ENCODE measurements around the gene SGCD.

Gene SGCD

DNA sequence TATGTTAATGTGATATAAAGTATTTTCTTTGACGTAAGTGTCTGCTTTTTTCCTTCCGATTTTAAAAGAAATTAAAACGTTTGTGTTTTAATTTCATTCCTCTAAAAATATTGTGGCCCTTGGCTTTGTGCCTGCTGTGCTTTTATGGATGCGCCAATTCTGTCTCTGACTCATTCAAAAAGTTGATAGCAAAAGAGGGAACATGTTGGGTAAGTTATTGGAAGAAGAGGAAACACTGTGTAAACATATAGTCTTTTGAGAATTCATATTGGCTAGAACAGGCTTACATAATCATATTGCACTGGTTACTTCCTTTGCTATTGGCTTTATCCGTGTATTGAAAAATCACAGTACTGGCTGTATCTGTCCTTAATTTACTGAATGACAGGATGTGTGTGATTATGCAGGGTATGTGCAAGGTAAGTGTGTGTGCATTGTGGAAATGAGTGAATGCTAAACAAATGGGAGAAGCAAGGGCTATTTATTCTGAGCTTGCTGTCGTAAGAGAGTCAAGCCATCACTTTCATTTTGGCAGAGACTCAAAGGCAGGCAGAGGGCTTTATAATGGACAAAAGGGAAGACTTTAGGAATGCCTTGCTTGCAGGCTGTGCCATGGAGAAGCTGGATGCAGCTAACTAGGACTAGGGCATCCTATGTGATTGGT, 67.8 kb downstream of the SGCD start:
- H3K36me3 ChIP-seq (ENCODE audit: control insufficient read depth, insufficient read depth, low read length): no peaks in the 10 kb centered on the region
- TF ChIP-seq, protein P1, sequence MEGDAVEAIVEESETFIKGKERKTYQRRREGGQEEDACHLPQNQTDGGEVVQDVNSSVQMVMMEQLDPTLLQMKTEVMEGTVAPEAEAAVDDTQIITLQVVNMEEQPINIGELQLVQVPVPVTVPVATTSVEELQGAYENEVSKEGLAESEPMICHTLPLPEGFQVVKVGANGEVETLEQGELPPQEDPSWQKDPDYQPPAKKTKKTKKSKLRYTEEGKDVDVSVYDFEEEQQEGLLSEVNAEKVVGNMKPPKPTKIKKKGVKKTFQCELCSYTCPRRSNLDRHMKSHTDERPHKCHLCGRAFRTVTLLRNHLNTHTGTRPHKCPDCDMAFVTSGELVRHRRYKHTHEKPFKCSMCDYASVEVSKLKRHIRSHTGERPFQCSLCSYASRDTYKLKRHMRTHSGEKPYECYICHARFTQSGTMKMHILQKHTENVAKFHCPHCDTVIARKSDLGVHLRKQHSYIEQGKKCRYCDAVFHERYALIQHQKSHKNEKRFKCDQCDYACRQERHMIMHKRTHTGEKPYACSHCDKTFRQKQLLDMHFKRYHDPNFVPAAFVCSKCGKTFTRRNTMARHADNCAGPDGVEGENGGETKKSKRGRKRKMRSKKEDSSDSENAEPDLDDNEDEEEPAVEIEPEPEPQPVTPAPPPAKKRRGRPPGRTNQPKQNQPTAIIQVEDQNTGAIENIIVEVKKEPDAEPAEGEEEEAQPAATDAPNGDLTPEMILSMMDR (IDR thresholded peaks at IDR 0.05; ENCODE audit: insufficient read depth, low read length, poor library complexity, severe bottlenecking): no peak
- DNase-seq (ENCODE audit: extremely low read depth, insufficient read length): no peak
- H3K27me3 ChIP-seq (replicated peaks; ENCODE audit: control insufficient read depth, insufficient read depth, low read length): no peaks in the 10 kb centered on the region
- H3K4me3 ChIP-seq (replicated peaks; ENCODE audit: low read depth, low read length): no peak overlapping the region

DNA sequence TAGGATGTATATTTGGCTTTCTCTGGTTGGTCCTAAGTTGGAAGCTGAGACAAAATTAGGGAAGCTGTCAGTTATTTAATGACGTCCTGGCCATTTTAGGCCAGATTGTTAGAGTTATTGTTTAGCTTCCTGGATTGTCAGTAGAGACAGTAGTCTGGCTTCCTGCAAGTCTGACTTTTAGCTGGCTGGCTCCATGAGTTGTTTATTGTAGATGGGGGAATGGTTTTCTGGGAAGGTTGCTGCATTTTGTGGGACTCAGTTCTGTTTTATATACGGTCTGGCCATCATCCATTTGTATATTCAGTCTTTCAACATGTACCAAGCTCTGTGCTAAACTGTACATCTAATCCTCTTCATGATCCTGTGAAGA, 68.3 kb downstream of the SGCD start:
- no peak for DNase-seq (ENCODE audit: extremely low read depth, insufficient read length)
- TF ChIP-seq, protein P1 (IDR thresholded peaks at IDR 0.05; ENCODE audit: insufficient read depth, low read length, poor library complexity, severe bottlenecking): no peak
- no peaks in the 10 kb centered on the region for H3K27me3 ChIP-seq (replicated peaks; ENCODE audit: control insufficient read depth, insufficient read depth, low read length)
- no peaks in the 10 kb centered on the region for H3K36me3 ChIP-seq (ENCODE audit: control insufficient read depth, insufficient read depth, low read length)
- H3K4me3 ChIP-seq (replicated peaks; ENCODE audit: low read depth, low read length): no peak overlapping the region

DNA sequence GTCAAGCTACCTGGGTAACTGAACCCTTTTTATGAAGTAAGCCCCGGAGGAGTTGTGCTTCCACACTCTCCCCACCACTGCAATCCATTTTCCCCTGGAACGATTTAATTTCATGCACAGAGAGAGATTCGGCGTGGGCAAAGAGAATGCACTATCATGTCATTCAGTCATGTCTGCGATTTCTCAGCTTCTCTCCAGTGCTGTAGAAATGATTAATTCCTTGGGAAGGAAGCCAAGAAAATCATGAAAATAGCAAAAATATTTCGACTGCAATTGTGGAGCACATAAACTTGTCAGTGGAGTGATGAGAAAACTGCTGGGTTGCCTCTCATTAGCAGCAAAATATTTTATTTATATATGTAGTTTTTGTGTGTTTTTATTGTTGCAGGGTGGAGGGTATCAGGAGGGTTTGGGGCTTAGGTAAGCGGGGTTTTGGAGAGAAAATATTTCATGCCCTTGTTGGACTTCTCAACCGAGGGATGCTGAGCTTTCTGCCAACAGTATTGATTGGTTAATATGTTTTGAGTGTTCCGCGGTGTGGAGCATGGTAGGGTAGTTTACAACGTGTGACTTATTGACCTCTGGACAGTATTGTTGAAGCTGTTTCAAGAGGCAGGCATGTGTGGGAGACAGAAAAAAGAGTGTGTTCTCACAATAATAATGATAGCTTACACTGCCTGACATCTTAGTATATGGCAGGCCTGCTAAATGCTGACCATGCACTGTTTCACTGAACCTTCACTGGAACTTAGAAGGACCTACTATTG, 69.3 kb downstream of the SGCD start:
- H3K4me3 ChIP-seq (replicated peaks; ENCODE audit: low read depth, low read length): no peak overlapping the region
- DNase-seq (ENCODE audit: extremely low read depth, insufficient read length): no peak
- H3K27me3 ChIP-seq (replicated peaks; ENCODE audit: control insufficient read depth, insufficient read depth, low read length): no peaks in the 10 kb centered on the region
- no peaks in the 10 kb centered on the region for H3K36me3 ChIP-seq (ENCODE audit: control insufficient read depth, insufficient read depth, low read length)
- TF ChIP-seq, protein P1 (IDR thresholded peaks at IDR 0.05; ENCODE audit: insufficient read depth, low read length, poor library complexity, severe bottlenecking): no peak

DNA sequence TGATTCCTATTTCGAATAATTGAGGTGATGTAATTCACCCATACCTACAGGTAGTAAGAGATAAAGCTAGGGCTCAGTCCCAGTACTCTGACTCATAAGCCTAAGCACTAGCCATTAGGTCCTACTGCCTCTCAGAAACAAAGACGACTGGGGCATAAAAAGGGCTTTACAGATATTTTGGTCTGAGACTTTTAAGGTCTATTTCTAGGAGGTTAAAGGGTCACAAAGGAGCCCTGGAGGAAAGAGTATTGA, 69.8 kb downstream of the SGCD start:
- TF ChIP-seq, protein P1 (IDR thresholded peaks at IDR 0.05; ENCODE audit: insufficient read depth, low read length, poor library complexity, severe bottlenecking): no peak
- H3K36me3 ChIP-seq (ENCODE audit: control insufficient read depth, insufficient read depth, low read length): no peaks in the 10 kb centered on the region
- H3K27me3 ChIP-seq (replicated peaks; ENCODE audit: control insufficient read depth, insufficient read depth, low read length): no peaks in the 10 kb centered on the region
- no peak for DNase-seq (ENCODE audit: extremely low read depth, insufficient read length)
- no peak overlapping the region for H3K4me3 ChIP-seq (replicated peaks; ENCODE audit: low read depth, low read length)

DNA sequence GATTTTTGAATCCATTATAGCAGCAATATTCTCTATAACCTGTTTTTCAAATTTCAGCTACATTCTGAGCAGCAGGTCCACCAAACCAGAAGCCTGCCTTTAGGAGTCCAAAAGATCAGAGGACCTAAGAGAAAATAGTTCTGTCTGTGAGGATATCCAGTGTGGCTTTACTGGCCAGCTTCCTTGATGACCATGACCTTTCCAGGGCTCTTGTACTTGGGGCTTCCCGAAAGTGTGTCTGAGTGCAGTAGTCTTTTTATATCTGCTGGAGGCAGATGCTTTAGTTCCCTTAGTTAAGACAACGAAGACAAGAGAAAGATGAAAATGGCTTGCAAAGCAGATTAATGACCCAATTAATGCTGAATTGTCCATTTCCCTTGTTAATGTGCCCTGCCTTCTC, 72.4 kb downstream of the SGCD start:
- DNase-seq (ENCODE audit: extremely low read depth, insufficient read length): no peak
- no peaks in the 10 kb centered on the region for H3K36me3 ChIP-seq (ENCODE audit: control insufficient read depth, insufficient read depth, low read length)
- H3K4me3 ChIP-seq (replicated peaks; ENCODE audit: low read depth, low read length): no peak overlapping the region
- H3K27me3 ChIP-seq (replicated peaks; ENCODE audit: control insufficient read depth, insufficient read depth, low read length): no peaks in the 10 kb centered on the region
- TF ChIP-seq, protein P1 (IDR thresholded peaks at IDR 0.05; ENCODE audit: insufficient read depth, low read length, poor library complexity, severe bottlenecking): no peak
